Activated effector memory CD4-positive, alpha-beta T cell treated with Interleukin-2 at 50 U/mL for 16 hours (primary cell): ENCODE results near the gene SIRPA.

Experiments
- DNase-seq: peaks from one replicate; pipeline ENCODE4 v3.0.0-alpha.2; 2020

Gene SIRPA

DNA sequence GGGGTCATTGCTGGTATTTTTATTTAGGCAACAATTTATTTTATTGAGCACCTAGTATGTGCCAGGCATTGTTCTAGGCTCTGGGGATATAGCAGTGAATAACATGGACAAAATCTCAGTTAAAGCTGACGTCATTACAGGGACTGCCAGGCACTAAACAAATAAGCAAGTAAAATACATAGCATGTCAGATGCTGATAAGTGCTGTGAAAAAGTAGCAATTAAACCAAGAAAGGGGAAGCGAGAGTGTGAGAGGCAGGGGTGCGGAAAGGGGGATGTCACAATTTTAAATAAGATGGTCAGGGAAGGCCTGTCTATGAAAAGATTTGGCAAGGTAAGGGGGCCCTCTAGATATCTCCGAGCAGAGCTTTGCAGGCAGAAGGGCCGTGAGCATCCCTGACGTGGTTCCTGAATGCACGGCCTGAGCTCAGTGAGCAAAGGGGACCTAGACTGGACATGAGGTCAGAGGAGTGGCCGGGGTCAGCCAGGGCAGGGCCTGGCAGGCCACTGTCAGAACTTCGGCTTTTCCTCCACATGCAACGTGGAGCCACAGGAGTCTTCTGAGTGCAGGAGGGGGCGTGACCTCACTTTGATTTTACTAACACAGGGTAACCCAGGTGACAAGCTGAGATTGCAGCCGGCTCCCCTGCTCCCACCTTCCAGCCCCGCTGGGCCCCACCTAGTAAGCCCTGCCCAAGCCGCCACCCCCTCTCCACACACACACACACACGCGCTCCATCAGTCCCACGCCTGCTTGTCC is 24.2 kb upstream of the SIRPA start:
- no peak for DNase-seq

DNA sequence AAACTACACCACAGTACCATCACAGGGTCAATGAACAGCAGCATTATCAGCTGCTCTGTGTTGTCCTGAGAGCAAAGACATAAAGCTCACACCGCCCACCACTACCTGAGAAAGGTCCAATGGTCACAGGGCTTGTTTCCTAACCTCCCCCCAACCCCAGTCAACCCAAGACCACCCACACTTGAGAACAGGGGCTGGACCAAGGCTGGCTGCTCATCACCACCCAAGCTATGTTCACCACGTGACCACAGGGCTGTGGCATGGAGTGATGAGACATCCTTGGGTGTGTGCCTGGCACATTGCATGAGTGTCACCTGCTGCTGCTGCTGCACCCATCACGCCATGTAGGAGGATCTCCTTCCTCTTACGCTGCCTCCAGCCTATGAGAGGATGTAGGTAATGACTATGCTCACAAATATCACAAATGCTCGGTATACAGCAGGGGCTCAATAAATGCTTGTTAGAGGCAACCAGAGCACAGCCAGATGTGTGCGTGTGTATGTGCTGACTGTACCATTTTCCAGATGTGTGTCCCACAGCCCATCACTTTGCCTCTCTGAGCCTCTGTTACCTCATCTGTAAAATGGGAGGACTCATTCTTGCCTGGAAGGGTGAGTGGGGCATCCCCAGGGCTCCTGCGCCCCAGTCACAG is 23.3 kb upstream of the SIRPA start:
- no peak for DNase-seq

DNA sequence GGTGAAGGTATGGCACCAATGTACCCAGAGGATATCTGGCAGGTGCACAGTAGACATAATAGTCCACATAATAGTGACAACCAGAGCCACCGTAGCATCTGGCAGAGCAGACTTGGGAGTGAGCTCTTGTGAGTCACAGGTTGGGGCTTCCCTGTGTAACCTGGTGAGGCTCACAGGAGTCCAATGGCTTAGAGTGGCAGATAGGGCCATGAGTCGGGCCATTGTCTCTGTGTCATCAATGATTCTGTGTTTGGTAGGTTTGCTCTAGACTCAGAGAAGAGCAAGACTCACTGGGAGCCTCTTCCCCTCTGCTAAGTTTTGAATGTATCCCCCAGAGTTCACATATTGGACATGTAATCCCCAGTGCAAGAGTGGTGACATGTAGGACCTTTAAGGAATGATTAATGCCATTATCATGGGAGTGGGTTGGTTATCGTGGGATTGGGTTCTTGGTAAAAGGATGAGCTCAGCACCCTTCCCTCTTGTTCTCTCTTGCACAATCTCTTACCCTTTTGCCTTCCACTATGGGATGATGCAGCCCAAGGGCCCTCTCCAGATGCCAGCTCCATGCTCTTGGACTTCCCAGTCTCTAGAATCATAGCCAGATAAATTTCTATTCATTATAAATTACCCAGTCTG is 22.6 kb upstream of the SIRPA start:
- no peak for DNase-seq

DNA sequence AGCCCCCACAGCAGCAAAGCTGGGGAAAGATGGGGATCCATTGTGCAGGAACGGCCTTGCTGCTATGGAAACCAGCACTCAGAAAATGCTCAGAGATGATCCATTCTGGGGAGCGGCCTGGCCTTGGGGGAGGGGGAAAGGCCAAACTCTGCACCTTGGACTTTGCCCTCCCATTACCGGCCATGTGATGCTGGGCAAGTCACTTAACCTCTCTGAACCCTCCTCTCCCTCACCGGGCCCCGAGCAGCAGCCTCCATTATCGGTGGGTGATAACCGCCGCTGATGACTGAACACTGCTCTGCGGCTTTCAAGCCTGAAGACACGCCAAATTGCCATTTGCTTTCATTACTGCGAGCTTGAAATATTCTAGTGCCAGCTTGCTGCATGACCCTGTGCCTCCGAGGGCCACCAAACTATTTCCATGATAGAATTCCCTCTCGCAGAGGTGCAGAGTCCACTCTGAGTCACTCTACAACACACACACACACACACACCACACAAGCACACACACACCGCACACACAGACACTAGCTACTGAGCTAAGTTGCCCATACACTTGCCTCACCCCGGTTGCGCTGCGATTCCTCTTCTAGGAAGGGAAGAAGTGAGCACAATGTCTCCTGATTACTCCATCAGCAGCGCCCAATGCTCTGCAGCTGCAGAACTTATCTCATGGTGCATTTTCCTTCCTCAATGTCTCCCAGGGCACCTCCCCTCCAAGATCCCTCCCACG is 20.6 kb upstream of the SIRPA start:
- DNase-seq = no peak

DNA sequence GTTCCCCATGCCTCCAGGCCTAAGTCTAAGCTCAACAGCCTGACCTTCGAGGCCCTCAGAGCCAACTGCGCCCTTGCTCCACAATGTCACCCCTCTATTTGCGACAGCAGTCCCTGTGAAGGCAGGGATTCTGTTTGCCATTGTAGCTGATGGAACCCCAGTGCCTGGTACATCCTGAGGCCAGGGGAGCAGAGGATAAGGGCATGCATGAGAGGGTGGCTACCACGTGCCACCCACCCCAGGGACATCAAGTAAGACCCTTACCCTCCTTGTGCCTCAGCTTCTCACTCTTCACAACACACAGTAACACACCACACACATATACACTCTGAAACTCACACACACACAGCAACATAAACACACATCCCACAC is 20.0 kb upstream of the SIRPA start:
- DNase-seq = no peak

DNA sequence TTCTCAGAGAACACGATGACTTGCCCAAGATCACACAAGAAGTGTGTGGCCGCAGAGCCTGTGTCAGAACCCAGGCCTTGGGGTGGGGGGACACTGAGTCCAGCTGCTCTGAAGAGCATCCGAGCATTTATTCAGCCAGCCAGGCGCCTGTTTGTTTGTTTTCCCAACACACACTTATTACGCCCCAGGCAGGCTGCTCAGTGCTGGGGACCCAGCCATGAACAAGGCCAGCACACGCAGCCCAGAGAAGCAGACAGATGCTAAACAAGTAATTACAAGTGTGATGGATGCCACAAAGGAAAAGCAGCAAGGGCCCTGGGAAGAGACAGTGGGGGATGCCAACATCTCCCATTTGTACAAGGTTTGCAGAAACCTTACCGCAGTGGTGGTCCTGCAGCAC is 19.4 kb upstream of the SIRPA start:
- no peak for DNase-seq

DNA sequence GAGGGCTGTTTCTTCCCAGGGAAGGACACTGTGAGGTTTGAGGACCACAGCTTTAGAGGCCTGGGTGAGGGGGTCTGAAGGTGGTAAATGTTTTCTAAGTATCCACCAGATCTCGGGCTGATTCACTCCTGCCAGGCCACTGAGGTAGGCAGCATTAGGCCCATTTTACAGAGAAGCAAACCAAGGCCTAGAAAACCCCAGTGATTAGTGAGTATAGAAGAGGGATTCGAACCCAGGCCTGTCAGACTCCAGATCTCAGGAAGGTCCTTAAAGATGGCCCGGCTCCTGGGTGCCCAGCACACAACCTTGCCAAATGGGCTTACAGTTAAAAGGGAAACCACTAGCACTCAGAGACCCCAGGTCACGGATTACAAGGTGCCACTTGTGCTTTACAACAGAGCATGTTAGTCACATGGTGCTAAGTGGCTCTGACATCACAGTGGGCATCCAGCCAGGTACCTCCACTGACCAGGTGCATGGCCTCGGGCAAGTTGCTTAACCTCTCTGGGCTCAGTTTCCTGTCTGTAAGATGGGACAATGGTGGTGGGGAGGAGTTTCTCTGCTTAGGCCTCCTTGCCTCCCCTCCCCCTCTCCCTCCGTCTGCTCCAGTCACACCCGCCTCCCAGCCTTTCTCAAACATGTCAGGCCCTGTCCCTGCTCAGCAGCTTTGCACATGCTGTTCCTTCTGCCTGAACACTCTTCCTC is 18.8 kb upstream of the SIRPA start:
- no peak for DNase-seq

DNA sequence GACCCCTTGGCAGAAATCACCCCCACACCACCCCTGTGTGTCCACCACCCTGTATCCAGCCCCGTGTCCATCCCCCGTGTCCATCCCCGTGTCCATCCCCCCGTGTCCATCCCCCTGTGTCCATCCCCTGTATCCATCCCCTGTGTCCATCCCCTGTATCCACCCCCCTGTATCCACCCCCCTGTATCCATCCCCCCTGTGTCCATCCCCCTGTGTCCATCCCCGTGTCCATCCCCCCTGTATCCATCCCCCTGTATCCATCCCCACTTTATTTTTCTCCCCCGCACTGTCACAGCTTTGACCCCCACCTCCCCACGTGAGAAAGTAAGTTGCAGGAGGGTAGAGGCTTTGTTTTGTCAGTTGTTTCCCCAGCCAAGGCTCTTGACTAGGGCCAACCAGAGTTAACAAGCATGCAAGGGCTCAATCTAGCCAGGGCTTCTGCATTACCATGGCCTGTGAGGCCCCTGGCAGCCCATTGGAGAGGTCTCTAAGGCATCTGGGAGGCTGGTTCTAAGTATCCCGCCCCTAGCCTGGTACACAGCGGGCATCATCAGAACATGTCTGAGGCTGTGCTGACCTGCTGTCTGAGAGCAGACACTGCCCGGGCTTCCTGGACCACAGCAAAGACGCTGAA is 18.1 kb upstream of the SIRPA start:
- DNase-seq = no peak

DNA sequence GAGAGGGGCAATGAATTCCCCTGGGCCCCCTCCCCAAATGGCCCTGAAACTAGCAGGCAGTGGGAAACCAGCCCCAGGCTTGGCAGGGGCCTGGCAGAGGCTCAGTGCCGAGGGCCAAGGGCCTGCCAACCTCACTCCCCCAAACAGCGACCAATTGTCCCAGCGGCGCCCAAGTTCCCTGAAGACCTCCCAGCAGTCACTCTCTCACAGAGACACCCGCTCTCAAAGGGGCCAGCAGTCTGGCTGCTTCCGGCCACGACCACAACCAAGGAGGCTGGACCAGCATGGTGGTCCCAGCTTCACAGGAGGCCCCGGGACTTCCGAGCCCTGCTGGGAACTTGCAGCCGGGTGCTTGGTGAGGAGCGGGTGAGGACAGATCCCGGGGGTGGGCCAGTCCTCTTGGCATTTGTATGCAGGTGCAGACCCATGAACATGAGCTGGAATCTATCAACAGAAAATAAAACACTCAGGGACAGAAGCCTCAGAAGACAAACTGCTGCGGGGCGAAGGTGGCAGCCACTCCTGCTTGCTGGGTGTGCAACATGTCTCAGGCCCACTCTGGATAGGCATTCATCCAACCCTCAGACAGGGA is 17.5 kb upstream of the SIRPA start:
- DNase-seq = no peak

DNA sequence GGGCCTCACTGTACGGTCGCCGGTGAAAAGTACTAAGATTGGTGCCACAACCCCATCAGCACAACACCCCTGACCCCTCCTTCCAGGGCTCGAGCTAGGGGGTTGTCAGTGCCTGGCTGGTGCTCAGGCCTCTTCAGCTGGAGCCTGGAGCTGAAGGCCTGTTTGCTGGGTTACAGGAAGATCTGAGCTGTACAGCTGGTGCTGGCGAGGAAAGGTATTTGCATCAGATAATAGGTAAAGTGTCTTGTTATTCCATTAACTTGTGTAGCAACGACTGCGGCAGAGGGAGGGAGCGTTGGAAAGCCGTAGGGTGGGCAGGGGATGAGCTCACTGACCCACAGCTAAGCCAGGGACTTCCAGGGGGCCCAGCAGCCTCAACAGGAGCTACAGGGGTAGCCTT is 15.8 kb upstream of the SIRPA start:
- DNase-seq = no peak

DNA sequence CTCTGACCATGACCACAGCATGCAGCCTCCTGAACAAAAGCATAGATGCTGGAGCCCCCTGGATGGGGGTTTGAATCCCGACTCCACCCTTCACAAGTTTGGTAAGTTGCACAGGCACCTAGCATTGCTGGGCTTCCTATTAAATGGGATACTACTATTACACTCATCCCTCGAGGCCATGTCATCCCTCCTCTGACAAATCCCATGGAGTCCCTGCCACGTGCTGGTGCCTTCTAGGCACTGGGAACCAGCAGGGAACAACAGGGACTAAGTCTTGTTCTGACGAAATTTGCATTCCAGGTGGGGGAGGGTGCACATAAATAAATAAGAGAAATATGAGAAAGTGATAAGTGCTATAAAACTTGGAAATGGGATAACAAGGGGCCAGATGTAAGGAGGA is 15.3 kb upstream of the SIRPA start:
- DNase-seq = no peak

DNA sequence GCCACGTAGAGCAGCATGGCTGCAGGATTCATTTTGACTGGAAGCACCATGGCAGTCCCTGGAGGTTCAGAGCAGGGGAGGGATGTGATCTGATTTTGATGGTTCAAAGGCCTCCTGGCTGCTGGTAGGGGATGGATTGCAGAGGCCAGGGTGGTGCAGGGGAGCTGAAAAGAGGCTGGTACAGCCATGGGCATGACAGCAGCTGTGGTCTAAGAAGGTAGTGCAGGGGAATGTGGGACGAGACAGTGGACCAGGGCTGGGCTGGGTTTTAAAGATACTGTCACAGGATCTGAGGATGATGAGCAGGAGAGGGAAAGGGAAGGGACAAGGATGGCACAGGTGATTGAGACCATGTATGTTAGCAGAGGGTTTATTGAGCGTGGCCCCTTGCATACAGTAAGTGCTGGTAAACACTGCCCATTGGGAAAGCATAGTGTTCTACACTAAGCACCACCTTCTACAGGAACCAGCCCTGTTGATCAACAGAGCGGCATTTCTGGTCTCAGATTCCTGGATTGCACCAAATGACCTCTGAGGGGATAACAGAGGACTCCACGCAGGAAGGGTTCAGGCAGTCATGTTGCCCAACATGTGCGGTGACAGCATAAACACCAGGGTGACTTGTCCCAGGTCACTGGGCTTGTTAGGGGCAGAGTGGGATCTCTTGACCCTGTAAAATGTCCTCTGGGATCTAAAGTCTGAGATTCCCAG is 14.5 kb upstream of the SIRPA start:
- no peak for DNase-seq

DNA sequence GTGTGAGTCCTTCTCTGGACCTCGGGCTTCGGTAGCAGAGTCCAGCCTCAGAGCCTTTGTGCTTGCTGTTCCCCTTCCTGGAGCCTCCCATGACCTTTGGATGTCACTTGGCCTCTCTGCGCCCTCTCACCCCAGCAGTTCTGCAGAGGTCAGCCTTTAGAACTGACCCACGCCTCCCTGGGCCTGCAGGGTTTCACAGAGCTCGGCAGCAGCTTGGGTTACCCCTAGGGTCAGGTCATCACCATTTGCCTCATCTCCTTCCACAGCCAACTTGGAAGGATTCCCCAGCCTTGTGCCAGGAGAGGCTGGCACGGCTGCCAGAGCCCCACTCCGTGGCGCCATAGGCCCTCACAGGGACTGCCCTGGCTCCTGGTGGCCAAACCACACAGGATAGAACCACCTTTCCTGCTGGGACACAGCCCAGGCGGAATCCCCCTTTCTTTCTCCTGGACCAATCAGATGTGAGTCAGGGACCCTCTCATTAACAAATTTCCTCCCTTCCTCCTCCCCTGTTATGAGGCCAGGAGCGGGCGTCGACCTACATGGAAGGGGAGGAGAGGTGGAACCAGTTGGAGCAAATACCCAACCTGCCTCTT is 13.9 kb upstream of the SIRPA start:
- no peak for DNase-seq

DNA sequence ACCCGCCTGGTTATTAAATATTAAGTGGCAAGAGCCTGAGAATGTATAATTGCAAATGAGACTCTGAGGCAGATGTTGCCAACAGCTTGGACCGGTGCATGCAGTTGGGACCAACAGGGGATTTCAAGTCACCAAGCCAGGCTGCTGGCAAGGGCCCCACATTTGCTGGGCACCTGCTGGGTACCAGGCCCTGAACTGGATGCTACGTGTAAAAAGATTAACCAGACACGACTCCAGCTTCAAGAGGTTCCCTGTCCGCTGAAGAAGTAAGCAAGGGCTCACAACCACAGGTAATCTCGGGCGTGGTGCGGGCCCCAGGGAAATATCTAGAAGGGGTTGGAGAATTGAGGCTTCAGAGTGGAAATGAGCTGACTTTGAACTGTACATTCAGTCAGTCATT is 13.2 kb upstream of the SIRPA start:
- DNase-seq = no peak

DNA sequence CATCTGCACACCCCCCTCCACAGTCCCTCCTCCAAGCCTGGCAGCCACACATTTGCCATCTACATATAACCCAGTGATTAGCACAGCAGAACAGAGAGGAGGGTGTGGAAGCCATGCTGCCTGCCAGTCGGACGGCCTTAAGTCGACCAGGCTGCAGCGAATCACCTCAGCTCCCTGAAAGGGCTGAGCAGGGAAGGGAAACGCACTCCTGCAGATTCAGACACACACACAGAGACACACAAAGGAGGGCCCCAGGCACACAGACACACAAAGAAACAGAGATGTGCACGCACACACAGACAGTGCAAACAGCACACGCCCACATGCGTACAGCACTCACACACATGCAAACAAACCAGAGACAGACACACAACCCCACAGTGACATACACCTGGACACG is 11.2 kb upstream of the SIRPA start:
- no peak for DNase-seq

DNA sequence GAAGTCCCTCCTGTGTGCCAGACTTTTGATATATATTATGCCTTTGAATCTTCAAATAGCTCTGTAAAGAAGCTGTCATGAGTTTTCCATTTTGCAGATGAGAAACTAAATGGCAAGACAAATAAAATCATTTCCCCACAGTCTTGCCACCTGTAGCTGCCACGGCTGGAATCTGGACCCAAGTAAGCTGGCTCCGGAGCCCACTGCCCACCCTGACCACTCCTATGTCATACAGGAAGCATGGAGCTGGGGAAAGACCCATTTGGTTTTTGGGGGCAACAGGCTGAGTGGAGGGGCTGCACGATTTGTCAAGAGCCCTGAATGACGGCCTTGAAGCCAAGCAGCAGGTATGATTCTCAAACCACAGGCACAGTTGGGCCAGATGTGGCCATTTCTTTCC is 10.0 kb upstream of the SIRPA start:
- no peak for DNase-seq

DNA sequence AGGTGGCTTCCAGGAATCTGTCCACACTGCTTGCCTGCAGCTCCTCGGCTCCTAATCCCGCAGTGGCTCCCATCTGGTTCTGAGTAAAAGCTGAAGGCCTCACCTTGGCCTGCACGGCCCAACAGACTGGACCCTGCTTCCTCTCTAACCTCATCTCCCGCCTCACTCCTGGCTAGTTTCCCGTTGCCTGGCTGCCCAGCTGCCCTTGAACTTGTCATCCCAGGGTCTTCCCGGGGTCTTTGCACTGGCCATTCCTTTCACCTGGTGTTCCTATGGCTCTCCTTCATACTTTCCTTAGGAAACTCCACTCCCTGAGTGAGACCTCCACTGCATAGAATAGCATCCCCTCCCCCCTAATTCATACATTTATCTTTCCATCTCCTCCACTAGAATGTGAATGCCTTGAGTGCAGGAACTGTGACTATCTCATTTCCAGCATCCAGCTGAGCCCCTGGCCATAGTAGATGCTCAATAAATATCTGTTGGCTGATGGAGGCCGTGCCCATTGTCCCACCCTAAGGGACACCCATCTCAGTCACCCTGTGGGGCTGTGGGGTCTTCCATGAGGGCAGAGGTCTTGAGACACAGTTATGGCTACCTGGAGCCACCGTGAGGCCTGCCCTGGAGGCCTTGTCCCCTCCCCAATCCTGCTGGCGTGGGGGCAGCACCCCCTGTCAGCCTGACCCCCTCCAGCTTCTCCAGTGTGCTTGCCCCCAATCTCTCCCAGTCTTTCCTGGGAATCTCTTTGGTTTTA is 9.1 kb upstream of the SIRPA start:
- no peak for DNase-seq

DNA sequence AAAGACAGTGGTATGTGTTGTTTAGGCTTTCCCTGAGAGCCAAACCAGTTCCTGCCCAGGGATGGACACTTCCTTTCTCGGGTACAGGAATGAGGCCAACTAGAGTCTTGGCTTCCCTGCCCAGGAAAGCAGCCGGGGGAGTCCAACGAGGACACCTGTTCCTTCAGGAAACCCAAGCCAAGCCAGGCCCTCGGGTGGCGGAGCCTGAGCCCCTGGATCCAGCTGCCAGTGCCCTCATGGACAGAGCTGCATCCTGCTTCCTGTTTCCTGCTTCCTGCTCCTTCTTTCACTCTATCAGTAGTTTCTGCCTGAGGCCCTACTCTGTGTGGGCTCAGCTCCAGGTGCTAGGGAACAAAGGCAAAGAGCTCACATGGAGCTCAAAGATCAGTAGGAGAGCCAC is 7.9 kb upstream of the SIRPA start:
- no peak for DNase-seq

DNA sequence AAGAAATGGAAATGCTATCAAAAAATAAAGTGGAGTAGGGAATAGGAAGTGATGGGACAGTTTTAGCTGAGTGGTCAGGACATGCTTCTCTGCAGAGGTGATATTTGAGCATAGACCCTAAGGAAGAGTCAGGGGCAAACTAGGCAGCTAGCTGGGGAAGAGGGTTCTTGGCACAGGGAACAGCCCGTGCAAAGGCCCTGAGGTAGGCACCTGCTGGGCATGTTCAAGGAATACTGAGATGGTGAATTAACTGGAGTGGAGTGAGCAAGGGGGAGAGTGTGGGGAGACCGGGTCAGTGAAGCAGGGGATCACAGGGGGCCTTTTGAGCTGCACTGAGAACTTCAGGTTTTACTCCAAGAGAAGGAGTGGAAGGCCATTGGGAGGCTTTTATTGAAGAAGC is 7.5 kb upstream of the SIRPA start:
- no peak for DNase-seq

DNA sequence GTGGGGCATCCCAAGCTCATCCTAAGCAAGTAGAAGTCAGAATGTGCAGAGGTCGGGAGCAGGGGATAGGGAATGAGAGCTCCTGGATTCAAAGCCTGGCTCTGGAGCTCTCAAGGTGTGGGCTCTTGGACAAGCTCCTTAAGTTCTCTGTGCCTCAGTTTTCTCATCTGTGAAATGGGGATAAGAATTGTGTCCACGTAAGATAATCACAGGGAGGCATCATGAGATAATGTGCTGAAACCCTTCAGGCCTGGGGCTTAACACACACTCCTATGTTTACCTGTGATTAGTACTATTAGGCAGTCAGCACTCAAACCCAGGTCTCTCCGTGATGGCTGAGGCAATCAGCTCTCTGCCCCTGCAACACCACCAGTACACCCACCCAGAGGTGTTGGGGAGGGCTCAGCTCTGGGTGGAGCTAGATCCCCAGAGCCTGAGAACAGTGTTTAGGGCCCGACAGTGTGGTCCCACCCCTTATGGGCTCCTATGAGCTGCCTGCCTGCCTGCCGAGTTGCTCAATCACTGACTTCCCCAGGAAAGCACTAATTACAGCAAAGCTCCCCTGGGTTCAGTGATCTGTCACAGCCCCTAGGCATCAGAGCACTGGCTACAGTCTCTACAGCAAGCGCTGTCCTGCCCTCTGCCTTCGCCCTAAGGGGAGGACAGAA is 6.3 kb upstream of the SIRPA start:
- no peak for DNase-seq
